Mesendoderm (in vitro differentiated cells): ENCODE measurements around the gene ST7.

Experiments
- DNase-seq: peaks from one replicate; pipeline ENCODE4 v3.0.0; 2013
- H2AK5ac ChIP-seq: 2 replicates; pipeline ENCODE4 v1.6.1; 2013; ENCODE audit warnings: low read length, inconsistent platforms
- H2BK120ac ChIP-seq: 2 replicates; pipeline ENCODE4 v1.6.1; 2013; ENCODE audit warnings: low read depth, mild to moderate bottlenecking, low read length, moderate library complexity, mixed read lengths
- H2BK15ac ChIP-seq: replicated peaks from 2 replicates; pipeline ENCODE4 v1.6.1; 2013; ENCODE audit warnings: low read depth, mild to moderate bottlenecking, moderate library complexity
- H2BK5ac ChIP-seq: 2 replicates; pipeline ENCODE4 v1.6.1; 2013; ENCODE audit warnings: low read length, inconsistent platforms
- H3K18ac ChIP-seq: 2 replicates; pipeline ENCODE4 v1.6.1; 2013; ENCODE audit warnings: mild to moderate bottlenecking, low read length, mixed read lengths
- H3K23ac ChIP-seq: one replicate; pipeline ENCODE4 v1.6.1; 2013; ENCODE audit warnings: low read length
- H3K27ac ChIP-seq: 2 replicates; pipeline ENCODE4 v1.5.1; 2013; ENCODE audit warnings: low read depth, mild to moderate bottlenecking, inconsistent platforms, low read length, moderate library complexity
- H3K27me3 ChIP-seq: 2 replicates; pipeline ENCODE4 v1.6.1; 2013; ENCODE audit warnings: low read length, control low read depth, mild to moderate bottlenecking, inconsistent platforms; ENCODE audit not compliant: insufficient read depth, poor library complexity
- H3K36me3 ChIP-seq: 2 replicates; pipeline ENCODE4 v1.6.1; 2013; ENCODE audit warnings: low read length, inconsistent platforms; ENCODE audit not compliant: control insufficient read depth, insufficient read depth
- H3K4ac ChIP-seq: one replicate; pipeline ENCODE4 v1.6.1; 2013; ENCODE audit warnings: low read depth, mild to moderate bottlenecking, low read length, moderate library complexity
- H3K4me1 ChIP-seq: 2 replicates; pipeline ENCODE4 v1.6.1; 2013; ENCODE audit warnings: low read depth, low read length, inconsistent platforms; ENCODE audit not compliant: control insufficient read depth
- H3K4me2 ChIP-seq: 2 replicates; pipeline ENCODE4 v1.6.1; 2013; ENCODE audit warnings: low read length
- H3K4me3 ChIP-seq: 2 replicates; pipeline ENCODE4 v1.5.1; 2013; ENCODE audit warnings: mild to moderate bottlenecking, low read length
- H3K56ac ChIP-seq: one replicate; pipeline ENCODE4 v1.6.1; 2013; ENCODE audit warnings: low read length
- H3K79me1 ChIP-seq: 2 replicates; pipeline ENCODE4 v1.6.1; 2013; ENCODE audit warnings: low read length, inconsistent platforms
- H3K79me2 ChIP-seq: 2 replicates; pipeline ENCODE4 v1.6.1; 2013; ENCODE audit warnings: mild to moderate bottlenecking, low read length; ENCODE audit not compliant: control insufficient read depth, insufficient read depth
- H3K9ac ChIP-seq: 2 replicates; pipeline ENCODE4 v1.6.1; 2013; ENCODE audit warnings: low read length, inconsistent platforms
- H4K5ac ChIP-seq: one replicate; pipeline ENCODE4 v1.6.1; 2013; ENCODE audit warnings: low read length
- H4K8ac ChIP-seq: one replicate; pipeline ENCODE4 v1.6.1; 2013; ENCODE audit warnings: low read depth, mild to moderate bottlenecking, control low read depth, low read length, moderate library complexity
- WGBS: extraction: QIAGEN DNeasy Blood & Tissue Kit; methylation state at CpG from one replicate; pipeline ENCODE4 v1.1.7; 2013; ENCODE audit warnings: low lambda C conversion rate, missing lambda C conversion rate; ENCODE audit not compliant: insufficient coverage; ENCODE audit errors: extremely low coverage; 5-methylcytosine and 5-hydroxymethylcytosine counted together

Gene ST7

GRCh38 chr7:117053432-117053831, 100.1 kb downstream of the ST7 start:
- Histone ChIP-seq H3K4ac (no peak overlapping the region), H3K56ac (no peak overlapping the region), H3K9ac (no peak overlapping the region), H3K4me3 (no peak overlapping the region), H3K18ac (no peak overlapping the region), H4K5ac (no peak overlapping the region), H2BK5ac (no peak overlapping the region), H3K79me1 (no peaks in the 10 kb centered on the region), H2BK15ac (no peak overlapping the region), H3K36me3 (no peaks in the 10 kb centered on the region), H3K27ac (no peak overlapping the region), H3K79me2 (no peaks in the 10 kb centered on the region), H3K23ac (no peak overlapping the region), H3K4me2 (no peak overlapping the region), H2BK120ac (no peak overlapping the region), H3K27me3 (no peaks in the 10 kb centered on the region), H4K8ac (no peak overlapping the region), H3K4me1 (no peaks in the 10 kb centered on the region), H2AK5ac (no peak overlapping the region)
- no peak for DNase-seq

GRCh38 chr7:117061751-117062150, 108.5 kb downstream of the ST7 start:
- Histone ChIP-seq H3K18ac (peak overlapping the region; percentile 41), H3K4ac (no peak overlapping the region), H3K56ac (no peak overlapping the region), H3K4me1 (no peaks in the 10 kb centered on the region), H3K36me3 (no peaks in the 10 kb centered on the region), H3K23ac (no peak overlapping the region), H2BK5ac (no peak overlapping the region), H3K79me1 (no peaks in the 10 kb centered on the region), H3K4me2 (no peak overlapping the region), H2AK5ac (no peak overlapping the region), H4K8ac (no peak overlapping the region), H3K4me3 (no peak overlapping the region), H3K27me3 (no peaks in the 10 kb centered on the region), H2BK120ac (no peak overlapping the region), H2BK15ac (no peak overlapping the region), H4K5ac (no peak overlapping the region), H3K79me2 (no peaks in the 10 kb centered on the region), H3K27ac (no peak overlapping the region), H3K9ac (no peak overlapping the region)
- no peak for DNase-seq

- Histone ChIP-seq H4K8ac (no peak overlapping the region), H4K5ac (no peak overlapping the region), H3K79me2 (no peaks in the 10 kb centered on the region), H3K9ac (no peak overlapping the region), H3K56ac (no peak overlapping the region), H3K4me1 (no peaks in the 10 kb centered on the region), H3K4ac (no peak overlapping the region), H3K36me3 (no peaks in the 10 kb centered on the region), H3K27ac (no peak overlapping the region), H3K4me3 (no peak overlapping the region), H2AK5ac (no peak overlapping the region), H2BK120ac (no peak overlapping the region), H3K79me1 (no peaks in the 10 kb centered on the region), H3K18ac (peak overlapping the region; percentile 41), H2BK15ac (no peak overlapping the region), H3K27me3 (no peaks in the 10 kb centered on the region), H3K4me2 (no peak overlapping the region), H2BK5ac (no peak overlapping the region), H3K23ac (no peak overlapping the region)
- no CpG with 5 or more reads among the region's 1 CpG for WGBS
- no peak for DNase-seq
These were observed 109.0 kb downstream of the ST7 start for GRCh38 chr7:117062300-117062699.

GRCh38 chr7:117064688-117065087, 111.4 kb downstream of the ST7 start:
- WGBS = no CpG with 5 or more reads among the region's 3 CpGs
- Histone ChIP-seq H3K79me2 (no peaks in the 10 kb centered on the region), H3K4me2 (no peak overlapping the region), H3K18ac (no peak overlapping the region), H3K9ac (no peak overlapping the region), H3K4me1 (no peaks in the 10 kb centered on the region), H4K8ac (no peak overlapping the region), H2BK15ac (no peak overlapping the region), H3K27ac (no peak overlapping the region), H3K4me3 (no peak overlapping the region), H3K23ac (no peak overlapping the region), H4K5ac (no peak overlapping the region), H2BK120ac (no peak overlapping the region), H3K4ac (no peak overlapping the region), H3K36me3 (no peaks in the 10 kb centered on the region), H3K79me1 (no peaks in the 10 kb centered on the region), H3K27me3 (no peaks in the 10 kb centered on the region), H2AK5ac (no peak overlapping the region), H3K56ac (no peak overlapping the region), H2BK5ac (no peak overlapping the region)
- no peak for DNase-seq

- Histone ChIP-seq H3K56ac (no peak overlapping the region), H3K27me3 (no peaks in the 10 kb centered on the region), H3K4me3 (no peak overlapping the region), H3K4me1 (no peaks in the 10 kb centered on the region), H3K18ac (no peak overlapping the region), H3K23ac (no peak overlapping the region), H2BK5ac (no peak overlapping the region), H2BK15ac (no peak overlapping the region), H3K79me2 (no peaks in the 10 kb centered on the region), H3K4me2 (no peak overlapping the region), H3K4ac (no peak overlapping the region), H2BK120ac (no peak overlapping the region), H4K8ac (peak overlapping the region; percentile 76), H3K36me3 (no peaks in the 10 kb centered on the region), H3K9ac (no peak overlapping the region), H3K27ac (no peak overlapping the region), H2AK5ac (no peak overlapping the region), H4K5ac (no peak overlapping the region), H3K79me1 (no peaks in the 10 kb centered on the region)
- DNase-seq = peak; percentile 85
- no CpG with 5 or more reads among the region's 3 CpGs for WGBS
These were observed 112.4 kb downstream of the ST7 start for GRCh38 chr7:117065571-117066150.

- no CpG with 5 or more reads among the region's 3 CpGs for WGBS
These were observed 113.4 kb downstream of the ST7 start for GRCh38 chr7:117066668-117067067.

More at GRCh38 chr7:117066668-117067067, 113.4 kb downstream of the ST7 start:
- H3K9ac ChIP-seq = no peak overlapping the region
- no peak overlapping the region for H3K23ac ChIP-seq
- H2BK15ac ChIP-seq = no peak overlapping the region
- no peak overlapping the region for H2BK5ac ChIP-seq
- no peaks in the 10 kb centered on the region for H3K4me1 ChIP-seq
- no peak overlapping the region for H3K4me3 ChIP-seq
- H3K27me3 ChIP-seq = no peaks in the 10 kb centered on the region
- no peak overlapping the region for H2AK5ac ChIP-seq
- no peak overlapping the region for H3K4ac ChIP-seq
- no peaks in the 10 kb centered on the region for H3K79me1 ChIP-seq
- no peak overlapping the region for H4K5ac ChIP-seq
- no peak overlapping the region for H3K56ac ChIP-seq
- no peaks in the 10 kb centered on the region for H3K79me2 ChIP-seq
- H3K36me3 ChIP-seq = no peaks in the 10 kb centered on the region
- H3K18ac ChIP-seq = no peak overlapping the region
- no peak overlapping the region for H3K27ac ChIP-seq
- H3K4me2 ChIP-seq = no peak overlapping the region
- H4K8ac ChIP-seq = no peak overlapping the region
- no peak for DNase-seq
- H2BK120ac ChIP-seq = no peak overlapping the region
